AG10803 (cell line): ENCODE measurements around the gene EIF2B1.

ENCODE experiments used
- DNase-seq: peaks from one replicate; pipeline ENCODE4 v3.0.0; 2010; ENCODE audit warnings: low read depth
- H3K4me3 ChIP-seq: 2 replicates; pipeline ENCODE4 v1.5.1; 2011; ENCODE audit warnings: mild to moderate bottlenecking, low read length, control low read depth
- TF ChIP-seq, protein P1 (sequence below): conservative IDR thresholded peaks from 2 replicates; pipeline ENCODE4 v1.5.1; 2011; ENCODE audit warnings: mild to moderate bottlenecking, low read length, control low read depth, inconsistent platforms

The EIF2B1 gene

DNA sequence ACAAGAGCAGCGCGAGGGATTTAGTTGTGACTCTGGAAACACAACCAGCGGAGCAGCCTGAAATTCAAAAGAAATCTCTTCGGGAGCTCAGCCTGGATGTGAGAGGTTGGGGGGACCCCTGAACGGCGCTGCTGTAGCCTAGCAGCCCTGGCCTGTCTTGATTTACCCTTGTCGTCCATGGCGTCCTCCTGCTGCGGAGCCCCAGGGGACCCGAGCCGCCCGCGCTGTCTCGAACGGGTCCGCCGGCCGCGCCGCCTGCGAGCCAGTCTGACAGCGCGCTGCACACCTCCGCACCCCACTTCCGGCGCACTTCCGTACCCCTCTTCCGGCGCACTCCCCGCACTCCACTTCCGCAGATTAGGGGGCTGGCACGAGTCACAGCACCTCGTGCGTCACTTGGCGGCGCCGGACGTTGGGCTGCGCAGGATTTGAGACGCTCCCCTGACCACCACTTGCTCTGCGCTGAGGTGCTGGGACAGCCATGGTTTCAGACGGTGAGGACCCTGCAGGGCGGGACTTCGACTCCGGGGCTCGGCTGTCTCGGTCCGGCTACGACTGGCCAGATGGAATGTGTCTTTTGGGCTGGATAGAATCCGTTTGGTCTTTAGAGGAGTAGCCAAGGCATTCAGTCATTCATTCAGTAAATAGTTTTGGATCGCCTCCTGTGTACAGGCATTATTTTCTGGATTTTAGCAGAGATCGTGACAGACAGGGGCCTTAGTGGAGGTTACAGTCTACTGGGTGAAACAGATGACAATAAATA, at the start of gene EIF2B1, which contains the start of gene GTF2H3:
Gene EIF2B1 (minus strand): TSS at position 308 of the 763 bp plus-strand sequence. CDS start 129 bp downstream, at position 179.
Gene GTF2H3 (plus strand): TSS at position 451 of the 763 bp plus-strand sequence. CDS start 31 bp downstream, at position 482.
- H3K4me3 ChIP-seq: peak within 1 kb of the TSS; percentile 78
- peak; percentile 95 for DNase-seq
- TF ChIP-seq, protein P1, sequence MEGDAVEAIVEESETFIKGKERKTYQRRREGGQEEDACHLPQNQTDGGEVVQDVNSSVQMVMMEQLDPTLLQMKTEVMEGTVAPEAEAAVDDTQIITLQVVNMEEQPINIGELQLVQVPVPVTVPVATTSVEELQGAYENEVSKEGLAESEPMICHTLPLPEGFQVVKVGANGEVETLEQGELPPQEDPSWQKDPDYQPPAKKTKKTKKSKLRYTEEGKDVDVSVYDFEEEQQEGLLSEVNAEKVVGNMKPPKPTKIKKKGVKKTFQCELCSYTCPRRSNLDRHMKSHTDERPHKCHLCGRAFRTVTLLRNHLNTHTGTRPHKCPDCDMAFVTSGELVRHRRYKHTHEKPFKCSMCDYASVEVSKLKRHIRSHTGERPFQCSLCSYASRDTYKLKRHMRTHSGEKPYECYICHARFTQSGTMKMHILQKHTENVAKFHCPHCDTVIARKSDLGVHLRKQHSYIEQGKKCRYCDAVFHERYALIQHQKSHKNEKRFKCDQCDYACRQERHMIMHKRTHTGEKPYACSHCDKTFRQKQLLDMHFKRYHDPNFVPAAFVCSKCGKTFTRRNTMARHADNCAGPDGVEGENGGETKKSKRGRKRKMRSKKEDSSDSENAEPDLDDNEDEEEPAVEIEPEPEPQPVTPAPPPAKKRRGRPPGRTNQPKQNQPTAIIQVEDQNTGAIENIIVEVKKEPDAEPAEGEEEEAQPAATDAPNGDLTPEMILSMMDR: no peak

- no peak overlapping the region for H3K4me3 ChIP-seq
- TF ChIP-seq, protein P1: no peak
- DNase-seq: no peak
Observed at GRCh38 chr12:123681605-123682004, 48.1 kb upstream of the EIF2B1 start.

DNA sequence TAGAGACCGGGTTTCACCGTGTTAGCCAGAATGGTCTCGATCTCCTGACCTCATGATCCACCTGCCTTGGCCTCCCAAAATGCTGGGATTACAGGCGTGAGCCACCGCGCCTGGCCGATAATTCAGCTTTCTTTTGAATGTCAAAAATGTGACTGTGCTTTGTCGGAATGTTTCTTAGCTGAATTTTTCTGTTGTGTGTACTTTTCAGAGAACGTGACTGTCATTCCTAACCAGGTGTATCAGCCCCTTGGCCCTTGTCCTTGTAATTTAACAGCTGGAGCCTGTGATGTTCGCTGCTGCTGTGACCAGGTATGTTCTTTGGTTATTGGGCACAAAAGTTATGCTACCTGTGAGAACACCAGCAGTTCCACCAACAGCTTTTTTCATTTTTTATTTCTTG, 45.5 kb upstream of the EIF2B1 start:
- DNase-seq: no peak
- TF ChIP-seq, protein P1: no peak
- H3K4me3 ChIP-seq: no peak overlapping the region

GRCh38 chr12:123676616-123677320, 43.3 kb upstream of the EIF2B1 start:
- no peak for DNase-seq
- TF ChIP-seq, protein P1: no peak
- H3K4me3 ChIP-seq: no peak overlapping the region

- no peak overlapping the region for H3K4me3 ChIP-seq
- TF ChIP-seq, protein P1: no peak
- DNase-seq: no peak
Observed at GRCh38 chr12:123675436-123675835, 42.0 kb upstream of the EIF2B1 start.

GRCh38 chr12:123671876-123672275, 38.4 kb upstream of the EIF2B1 start:
- TF ChIP-seq, protein P1: no peak
- DNase-seq: peak; percentile 3
- H3K4me3 ChIP-seq: peak overlapping the region; percentile 88
